Measurements from ENCODE around the gene TUBA4A.

Gene TUBA4A

DNA sequence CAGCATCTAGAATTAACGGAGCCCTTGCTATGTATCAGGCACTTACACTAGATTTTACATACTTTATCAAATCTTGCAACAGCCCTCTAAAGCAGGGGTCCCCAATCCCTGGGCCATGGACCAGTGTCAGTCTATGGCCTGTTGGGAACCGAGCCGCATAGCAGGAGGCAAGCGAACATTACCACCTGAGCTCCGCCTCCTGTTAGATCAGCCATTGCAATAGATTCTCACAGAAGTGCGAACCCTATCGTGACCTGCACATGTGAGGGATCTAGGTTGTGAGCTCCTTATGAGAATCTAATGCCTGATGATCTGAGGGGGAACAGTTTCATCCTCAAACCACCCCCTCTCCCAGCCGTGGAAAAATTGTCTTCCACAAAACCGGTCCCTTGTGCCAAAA is 38.9 kb upstream of the TUBA4A start:
- TF ChIP-seq, protein P1, sequence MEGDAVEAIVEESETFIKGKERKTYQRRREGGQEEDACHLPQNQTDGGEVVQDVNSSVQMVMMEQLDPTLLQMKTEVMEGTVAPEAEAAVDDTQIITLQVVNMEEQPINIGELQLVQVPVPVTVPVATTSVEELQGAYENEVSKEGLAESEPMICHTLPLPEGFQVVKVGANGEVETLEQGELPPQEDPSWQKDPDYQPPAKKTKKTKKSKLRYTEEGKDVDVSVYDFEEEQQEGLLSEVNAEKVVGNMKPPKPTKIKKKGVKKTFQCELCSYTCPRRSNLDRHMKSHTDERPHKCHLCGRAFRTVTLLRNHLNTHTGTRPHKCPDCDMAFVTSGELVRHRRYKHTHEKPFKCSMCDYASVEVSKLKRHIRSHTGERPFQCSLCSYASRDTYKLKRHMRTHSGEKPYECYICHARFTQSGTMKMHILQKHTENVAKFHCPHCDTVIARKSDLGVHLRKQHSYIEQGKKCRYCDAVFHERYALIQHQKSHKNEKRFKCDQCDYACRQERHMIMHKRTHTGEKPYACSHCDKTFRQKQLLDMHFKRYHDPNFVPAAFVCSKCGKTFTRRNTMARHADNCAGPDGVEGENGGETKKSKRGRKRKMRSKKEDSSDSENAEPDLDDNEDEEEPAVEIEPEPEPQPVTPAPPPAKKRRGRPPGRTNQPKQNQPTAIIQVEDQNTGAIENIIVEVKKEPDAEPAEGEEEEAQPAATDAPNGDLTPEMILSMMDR (IDR thresholded peaks at IDR 0.05; ENCODE audit: unreplicated experiment in 3 of 3): no peak
- H3K9me3 Mint-ChIP-seq: no peaks in the 10 kb centered on the region
- H3K36me3 Mint-ChIP-seq (ENCODE audit: low read depth): no peaks in the 10 kb centered on the region
- peak overlapping the region in 1 of 3 experiments; percentile 41 for H3K4me3 Mint-ChIP-seq
- peak overlapping the region in 1 of 3 experiments; percentile 48 for H3K27ac Mint-ChIP-seq
- peaks cover 35% of the 10 kb centered on the region for H3K27me3 Mint-ChIP-seq (ENCODE audit: low read depth)
- H3K4me1 Mint-ChIP-seq: peaks cover 30% of the 10 kb centered on the region

DNA sequence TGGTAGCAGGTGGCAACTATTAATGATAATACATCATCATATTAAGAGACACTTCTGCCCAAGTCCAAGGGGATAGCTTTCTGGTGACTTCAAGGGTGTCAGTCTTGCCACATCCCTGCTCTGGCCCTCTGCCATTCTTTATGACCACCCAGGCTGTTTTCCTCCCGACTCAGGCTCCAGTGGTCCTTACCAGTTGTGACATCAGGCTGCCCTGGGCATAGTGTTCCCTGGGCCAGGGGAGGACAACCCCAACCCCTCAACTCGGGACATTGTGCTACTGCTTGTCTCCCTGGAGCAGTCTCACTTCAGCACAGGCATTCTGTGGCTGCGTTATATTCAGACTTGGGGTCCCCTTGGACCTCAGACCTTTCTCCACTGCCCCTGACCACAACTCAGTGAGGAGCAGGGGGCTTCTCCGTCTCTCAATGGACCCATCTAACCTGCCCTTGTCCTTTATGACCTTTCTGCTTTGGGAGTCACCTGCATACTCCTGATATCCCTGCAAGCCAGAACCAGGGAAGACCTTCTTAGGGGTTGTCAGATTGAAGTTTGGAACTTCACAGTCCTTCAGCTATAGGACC is 38.3 kb upstream of the TUBA4A start:
- Mint-ChIP-seq H3K4me1 (peaks cover 31% of the 10 kb centered on the region), H3K4me3 (peak overlapping the region in 1 of 3 experiments; percentile 36), H3K27me3 (ENCODE audit: low read depth) (peaks cover 34% of the 10 kb centered on the region), H3K9me3 (no peaks in the 10 kb centered on the region), H3K36me3 (ENCODE audit: low read depth) (no peaks in the 10 kb centered on the region), H3K27ac (peak overlapping the region in 1 of 3 experiments; percentile 48)
- TF ChIP-seq, protein P1 (IDR thresholded peaks at IDR 0.05; ENCODE audit: unreplicated experiment in 3 of 3): no peak

DNA sequence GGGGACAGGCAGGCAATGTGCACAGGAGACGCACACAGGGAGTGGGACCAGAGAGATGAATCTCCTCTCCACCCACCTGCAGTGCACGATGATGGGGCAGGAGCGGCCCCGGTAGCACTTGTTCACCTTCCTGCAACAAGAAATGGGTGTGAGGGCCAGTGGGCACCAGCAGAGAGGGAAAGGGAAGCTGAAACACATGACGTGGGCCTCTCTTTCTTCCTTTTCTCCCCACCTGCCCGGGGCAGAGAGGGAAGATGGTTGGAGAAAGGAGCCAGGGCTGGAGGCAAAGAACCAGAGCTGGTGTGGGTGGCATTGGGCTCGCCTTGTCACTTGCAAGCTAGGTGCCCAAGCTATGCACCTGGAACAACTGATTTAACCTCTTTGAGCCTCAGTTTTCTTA is 37.7 kb upstream of the TUBA4A start:
- no peak overlapping the region for H3K27ac Mint-ChIP-seq
- no peaks in the 10 kb centered on the region for H3K9me3 Mint-ChIP-seq
- H3K36me3 Mint-ChIP-seq (ENCODE audit: low read depth): no peaks in the 10 kb centered on the region
- no peak overlapping the region for H3K4me3 Mint-ChIP-seq
- H3K4me1 Mint-ChIP-seq: peaks cover 32% of the 10 kb centered on the region
- H3K27me3 Mint-ChIP-seq (ENCODE audit: low read depth): peaks cover 28% of the 10 kb centered on the region
- TF ChIP-seq, protein P1 (IDR thresholded peaks at IDR 0.05; ENCODE audit: unreplicated experiment in 3 of 3): no peak

DNA sequence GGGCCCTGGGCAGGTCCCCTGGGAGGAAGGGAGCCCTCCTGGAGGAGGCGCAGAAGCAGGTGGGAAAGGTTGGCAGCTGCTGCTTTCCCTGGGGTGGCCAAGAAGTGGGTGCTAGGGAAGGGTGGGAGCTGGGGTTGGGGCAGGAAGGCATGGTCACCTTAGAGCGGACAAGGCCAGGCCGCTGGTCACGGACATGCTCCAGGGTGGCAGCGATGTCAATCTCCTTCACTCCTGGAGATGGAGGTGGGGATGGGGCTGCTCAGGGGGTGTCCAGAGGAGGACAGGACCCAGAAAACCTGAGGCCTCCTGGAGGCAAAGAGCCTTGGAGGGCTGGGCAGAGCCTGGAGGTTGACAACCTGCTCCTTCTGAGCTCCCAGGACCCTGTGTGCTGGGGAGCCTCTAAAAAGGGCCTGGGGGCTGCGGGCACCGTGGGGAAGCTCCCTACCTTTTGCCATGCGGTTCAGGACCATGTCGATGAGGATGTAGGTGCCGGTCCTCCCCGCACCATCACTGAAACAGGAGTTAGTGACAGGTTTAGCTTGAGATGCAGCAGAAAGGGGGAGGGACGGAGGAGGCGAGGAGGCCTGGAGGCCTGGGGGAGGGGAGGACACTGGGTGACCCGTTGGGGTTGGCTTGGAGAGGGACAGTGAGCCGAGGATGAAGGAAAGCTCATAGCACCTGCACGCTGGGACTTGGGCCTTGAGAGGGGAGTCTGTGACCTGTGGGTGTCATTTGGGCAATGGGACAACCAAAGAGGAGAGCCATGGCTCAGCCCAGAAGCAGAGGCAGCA is 36.9 kb upstream of the TUBA4A start:
- Mint-ChIP-seq H3K9me3 (no peaks in the 10 kb centered on the region), H3K27ac (no peak overlapping the region), H3K4me3 (no peak overlapping the region), H3K4me1 (peaks cover 34% of the 10 kb centered on the region), H3K27me3 (ENCODE audit: low read depth) (peaks cover 21% of the 10 kb centered on the region), H3K36me3 (ENCODE audit: low read depth) (no peaks in the 10 kb centered on the region)
- TF ChIP-seq, protein P1 (IDR thresholded peaks at IDR 0.05; ENCODE audit: unreplicated experiment in 3 of 3): no peak

DNA sequence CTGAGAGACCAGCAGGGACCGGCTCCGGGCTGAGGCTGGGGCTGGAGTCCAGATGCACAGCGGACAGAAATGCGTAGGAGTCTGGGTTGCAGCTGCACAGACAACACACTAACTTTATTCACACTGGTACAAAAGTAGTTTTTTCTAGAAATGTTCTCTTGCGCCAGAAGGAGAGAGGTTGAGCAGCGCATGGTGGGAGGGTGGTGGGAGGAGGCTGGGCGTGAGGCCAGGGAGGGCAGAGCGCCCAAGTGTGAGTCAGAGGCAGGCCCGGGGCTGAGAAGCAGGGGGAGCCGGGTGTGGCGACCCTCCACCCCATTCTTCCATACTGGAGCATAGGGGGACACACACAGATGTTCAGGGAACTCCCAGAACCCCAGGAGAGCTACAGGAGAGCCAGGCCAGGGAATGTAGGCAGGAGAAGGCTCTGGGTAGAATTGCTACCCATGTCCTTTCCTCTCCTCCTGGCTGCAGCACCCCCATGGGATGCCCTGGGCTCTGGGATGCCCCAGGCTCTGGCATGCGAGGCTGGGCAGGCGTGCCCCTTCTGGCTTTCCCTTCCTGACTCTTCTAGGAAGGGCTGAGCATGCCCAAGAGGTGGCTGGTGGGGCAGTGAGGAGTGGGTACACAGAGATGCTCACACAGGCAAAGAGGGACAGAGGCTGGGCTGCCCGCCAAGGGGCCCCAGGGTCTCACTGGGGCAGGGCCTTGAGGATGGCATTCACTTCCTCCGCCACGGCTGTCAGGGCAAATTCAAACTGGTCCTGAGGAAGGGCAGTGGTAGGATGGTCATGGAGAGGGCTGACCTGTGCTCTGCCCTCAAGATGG is 36.0 kb upstream of the TUBA4A start:
- TF ChIP-seq, protein P1 (IDR thresholded peaks at IDR 0.05; ENCODE audit: unreplicated experiment in 3 of 3): no peak
- peaks cover 34% of the 10 kb centered on the region for H3K4me1 Mint-ChIP-seq
- H3K4me3 Mint-ChIP-seq: no peak overlapping the region
- H3K9me3 Mint-ChIP-seq: no peaks in the 10 kb centered on the region
- H3K36me3 Mint-ChIP-seq (ENCODE audit: low read depth): peaks cover 3% of the 10 kb centered on the region
- peaks cover 18% of the 10 kb centered on the region for H3K27me3 Mint-ChIP-seq (ENCODE audit: low read depth)
- peak overlapping the region; percentile 65 to 90 (median 90) for H3K27ac Mint-ChIP-seq
